Measurements from ENCODE around the gene CUL4A.

CUL4A gene

DNA sequence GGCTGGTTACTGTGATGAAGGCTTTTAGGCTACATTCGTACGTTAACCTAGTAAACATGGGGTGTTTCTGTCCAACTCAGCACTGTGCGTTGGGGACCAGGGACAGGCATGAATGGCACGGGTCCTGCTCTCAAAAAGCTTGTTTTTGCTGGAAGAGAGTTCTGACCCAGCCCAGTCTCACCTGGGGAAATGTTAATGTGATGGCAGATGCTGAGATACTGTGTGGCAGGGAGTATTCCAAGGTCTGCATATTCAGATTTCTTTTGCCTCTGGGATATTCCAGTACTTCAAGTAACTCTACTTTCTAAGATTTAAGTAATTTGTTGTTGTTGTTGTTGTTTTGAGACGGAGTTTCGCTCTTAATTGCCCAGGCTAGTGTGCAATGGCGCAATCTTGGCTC lies 13.7 kb downstream of the CUL4A start (continued):
- TF ChIP-seq, protein P1, sequence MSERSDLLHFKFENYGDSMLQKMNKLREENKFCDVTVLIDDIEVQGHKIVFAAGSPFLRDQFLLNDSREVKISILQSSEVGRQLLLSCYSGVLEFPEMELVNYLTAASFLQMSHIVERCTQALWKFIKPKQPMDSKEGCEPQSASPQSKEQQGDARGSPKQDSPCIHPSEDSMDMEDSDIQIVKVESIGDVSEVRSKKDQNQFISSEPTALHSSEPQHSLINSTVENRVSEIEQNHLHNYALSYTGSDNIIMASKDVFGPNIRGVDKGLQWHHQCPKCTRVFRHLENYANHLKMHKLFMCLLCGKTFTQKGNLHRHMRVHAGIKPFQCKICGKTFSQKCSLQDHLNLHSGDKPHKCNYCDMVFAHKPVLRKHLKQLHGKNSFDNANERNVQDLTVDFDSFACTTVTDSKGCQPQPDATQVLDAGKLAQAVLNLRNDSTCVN (tag by site-specific recombination; optimal IDR thresholded peaks at IDR 0.05) = no peak
- no peak for TF ChIP-seq ZNF335 (tag by site-specific recombination; conservative IDR thresholded peaks at IDR 0.05)
- TF ChIP-seq WT1 (tag by site-specific recombination; IDR thresholded peaks at IDR 0.05) = no peak
- TF ChIP-seq ZNF132 (tag by site-specific recombination; IDR thresholded peaks at IDR 0.05; ENCODE audit: borderline replicate concordance) = no peak
- TF ChIP-seq ZNF600 (tag by site-specific recombination; IDR thresholded peaks at IDR 0.05) = no peak
- no peak for TF ChIP-seq ZNF76 (tag by site-specific recombination; IDR thresholded peaks at IDR 0.05; ENCODE audit: borderline replicate concordance, low read depth)
- TF ChIP-seq ZNF114 (tag by site-specific recombination; IDR thresholded peaks at IDR 0.05) = no peak
- no peak for TF ChIP-seq KLF1 (tag by site-specific recombination; IDR thresholded peaks at IDR 0.05)
- TF ChIP-seq IKZF3 (tag by site-specific recombination; IDR thresholded peaks at IDR 0.05) = no peak
- TF ChIP-seq, protein P2, sequence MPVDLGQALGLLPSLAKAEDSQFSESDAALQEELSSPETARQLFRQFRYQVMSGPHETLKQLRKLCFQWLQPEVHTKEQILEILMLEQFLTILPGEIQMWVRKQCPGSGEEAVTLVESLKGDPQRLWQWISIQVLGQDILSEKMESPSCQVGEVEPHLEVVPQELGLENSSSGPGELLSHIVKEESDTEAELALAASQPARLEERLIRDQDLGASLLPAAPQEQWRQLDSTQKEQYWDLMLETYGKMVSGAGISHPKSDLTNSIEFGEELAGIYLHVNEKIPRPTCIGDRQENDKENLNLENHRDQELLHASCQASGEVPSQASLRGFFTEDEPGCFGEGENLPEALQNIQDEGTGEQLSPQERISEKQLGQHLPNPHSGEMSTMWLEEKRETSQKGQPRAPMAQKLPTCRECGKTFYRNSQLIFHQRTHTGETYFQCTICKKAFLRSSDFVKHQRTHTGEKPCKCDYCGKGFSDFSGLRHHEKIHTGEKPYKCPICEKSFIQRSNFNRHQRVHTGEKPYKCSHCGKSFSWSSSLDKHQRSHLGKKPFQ (tag by site-specific recombination; IDR thresholded peaks at IDR 0.05) = no peak
- TF ChIP-seq, protein P3, sequence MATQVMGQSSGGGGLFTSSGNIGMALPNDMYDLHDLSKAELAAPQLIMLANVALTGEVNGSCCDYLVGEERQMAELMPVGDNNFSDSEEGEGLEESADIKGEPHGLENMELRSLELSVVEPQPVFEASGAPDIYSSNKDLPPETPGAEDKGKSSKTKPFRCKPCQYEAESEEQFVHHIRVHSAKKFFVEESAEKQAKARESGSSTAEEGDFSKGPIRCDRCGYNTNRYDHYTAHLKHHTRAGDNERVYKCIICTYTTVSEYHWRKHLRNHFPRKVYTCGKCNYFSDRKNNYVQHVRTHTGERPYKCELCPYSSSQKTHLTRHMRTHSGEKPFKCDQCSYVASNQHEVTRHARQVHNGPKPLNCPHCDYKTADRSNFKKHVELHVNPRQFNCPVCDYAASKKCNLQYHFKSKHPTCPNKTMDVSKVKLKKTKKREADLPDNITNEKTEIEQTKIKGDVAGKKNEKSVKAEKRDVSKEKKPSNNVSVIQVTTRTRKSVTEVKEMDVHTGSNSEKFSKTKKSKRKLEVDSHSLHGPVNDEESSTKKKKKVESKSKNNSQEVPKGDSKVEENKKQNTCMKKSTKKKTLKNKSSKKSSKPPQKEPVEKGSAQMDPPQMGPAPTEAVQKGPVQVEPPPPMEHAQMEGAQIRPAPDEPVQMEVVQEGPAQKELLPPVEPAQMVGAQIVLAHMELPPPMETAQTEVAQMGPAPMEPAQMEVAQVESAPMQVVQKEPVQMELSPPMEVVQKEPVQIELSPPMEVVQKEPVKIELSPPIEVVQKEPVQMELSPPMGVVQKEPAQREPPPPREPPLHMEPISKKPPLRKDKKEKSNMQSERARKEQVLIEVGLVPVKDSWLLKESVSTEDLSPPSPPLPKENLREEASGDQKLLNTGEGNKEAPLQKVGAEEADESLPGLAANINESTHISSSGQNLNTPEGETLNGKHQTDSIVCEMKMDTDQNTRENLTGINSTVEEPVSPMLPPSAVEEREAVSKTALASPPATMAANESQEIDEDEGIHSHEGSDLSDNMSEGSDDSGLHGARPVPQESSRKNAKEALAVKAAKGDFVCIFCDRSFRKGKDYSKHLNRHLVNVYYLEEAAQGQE (tag by site-specific recombination; IDR thresholded peaks at IDR 0.05) = no peak
- no peak for TF ChIP-seq ZNF324 (tag by site-specific recombination; IDR thresholded peaks at IDR 0.05)
- TF ChIP-seq ZNF776 (tag by site-specific recombination; IDR thresholded peaks at IDR 0.05; ENCODE audit: borderline replicate concordance) = no peak
- TF ChIP-seq ZNF555 (tag by site-specific recombination; conservative IDR thresholded peaks at IDR 0.05) = no peak
- TF ChIP-seq, protein P4, sequence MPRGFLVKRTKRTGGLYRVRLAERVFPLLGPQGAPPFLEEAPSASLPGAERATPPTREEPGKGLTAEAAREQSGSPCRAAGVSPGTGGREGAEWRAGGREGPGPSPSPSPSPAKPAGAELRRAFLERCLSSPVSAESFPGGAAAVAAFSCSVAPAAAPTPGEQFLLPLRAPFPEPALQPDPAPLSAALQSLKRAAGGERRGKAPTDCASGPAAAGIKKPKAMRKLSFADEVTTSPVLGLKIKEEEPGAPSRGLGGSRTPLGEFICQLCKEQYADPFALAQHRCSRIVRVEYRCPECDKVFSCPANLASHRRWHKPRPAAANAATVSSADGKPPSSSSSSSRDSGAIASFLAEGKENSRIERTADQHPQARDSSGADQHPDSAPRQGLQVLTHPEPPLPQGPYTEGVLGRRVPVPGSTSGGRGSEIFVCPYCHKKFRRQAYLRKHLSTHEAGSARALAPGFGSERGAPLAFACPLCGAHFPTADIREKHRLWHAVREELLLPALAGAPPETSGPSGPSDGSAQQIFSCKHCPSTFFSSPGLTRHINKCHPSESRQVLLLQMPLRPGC (tag by site-specific recombination; IDR thresholded peaks at IDR 0.05) = no peak

DNA sequence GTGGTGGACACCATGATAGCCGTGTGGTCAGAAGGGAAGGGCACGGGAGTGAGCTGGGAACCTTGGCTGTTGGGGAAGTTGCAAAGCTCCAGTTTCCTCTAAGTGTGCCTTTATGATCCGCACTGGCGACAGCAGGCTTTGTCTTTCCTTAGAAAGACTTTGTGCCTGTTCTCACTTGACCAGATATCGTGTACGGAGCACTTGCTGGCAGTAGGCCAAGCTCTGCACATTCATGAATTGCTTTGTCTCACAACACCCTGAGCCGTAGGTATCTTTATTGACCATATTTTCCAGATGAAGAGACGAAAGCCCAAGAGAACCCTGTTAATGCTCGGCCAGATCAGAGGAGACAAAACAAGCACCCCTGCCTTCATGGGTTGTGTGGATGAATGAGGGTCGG lies 15.1 kb downstream of the CUL4A start:
- ChIA-PET POLR2A (no interaction called here), CTCF (interaction anchor here (0.6 kb wide), 1 partner anchor 608 kb away, joined by 3 read pairs; no protein-coding TSS in a partner anchor)
- H3K36me3 ChIP-seq (ENCODE audit: control insufficient read depth in 2 of 2, insufficient read depth in 1 of 2, low read length in 2 of 2) = peaks cover 0 to 82% of the 10 kb centered on the region in 2 experiments; a peak in 2 of 3 replicates
- TF ChIP-seq, protein P5, sequence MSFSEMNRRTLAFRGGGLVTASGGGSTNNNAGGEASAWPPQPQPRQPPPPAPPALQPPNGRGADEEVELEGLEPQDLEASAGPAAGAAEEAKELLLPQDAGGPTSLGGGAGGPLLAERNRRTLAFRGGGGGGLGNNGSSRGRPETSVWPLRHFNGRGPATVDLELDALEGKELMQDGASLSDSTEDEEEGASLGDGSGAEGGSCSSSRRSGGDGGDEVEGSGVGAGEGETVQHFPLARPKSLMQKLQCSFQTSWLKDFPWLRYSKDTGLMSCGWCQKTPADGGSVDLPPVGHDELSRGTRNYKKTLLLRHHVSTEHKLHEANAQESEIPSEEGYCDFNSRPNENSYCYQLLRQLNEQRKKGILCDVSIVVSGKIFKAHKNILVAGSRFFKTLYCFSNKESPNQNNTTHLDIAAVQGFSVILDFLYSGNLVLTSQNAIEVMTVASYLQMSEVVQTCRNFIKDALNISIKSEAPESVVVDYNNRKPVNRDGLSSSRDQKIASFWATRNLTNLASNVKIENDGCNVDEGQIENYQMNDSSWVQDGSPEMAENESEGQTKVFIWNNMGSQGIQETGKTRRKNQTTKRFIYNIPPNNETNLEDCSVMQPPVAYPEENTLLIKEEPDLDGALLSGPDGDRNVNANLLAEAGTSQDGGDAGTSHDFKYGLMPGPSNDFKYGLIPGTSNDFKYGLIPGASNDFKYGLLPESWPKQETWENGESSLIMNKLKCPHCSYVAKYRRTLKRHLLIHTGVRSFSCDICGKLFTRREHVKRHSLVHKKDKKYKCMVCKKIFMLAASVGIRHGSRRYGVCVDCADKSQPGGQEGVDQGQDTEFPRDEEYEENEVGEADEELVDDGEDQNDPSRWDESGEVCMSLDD (tag by site-specific recombination; IDR thresholded peaks at IDR 0.05) = no peak
- TF ChIP-seq, protein P6, sequence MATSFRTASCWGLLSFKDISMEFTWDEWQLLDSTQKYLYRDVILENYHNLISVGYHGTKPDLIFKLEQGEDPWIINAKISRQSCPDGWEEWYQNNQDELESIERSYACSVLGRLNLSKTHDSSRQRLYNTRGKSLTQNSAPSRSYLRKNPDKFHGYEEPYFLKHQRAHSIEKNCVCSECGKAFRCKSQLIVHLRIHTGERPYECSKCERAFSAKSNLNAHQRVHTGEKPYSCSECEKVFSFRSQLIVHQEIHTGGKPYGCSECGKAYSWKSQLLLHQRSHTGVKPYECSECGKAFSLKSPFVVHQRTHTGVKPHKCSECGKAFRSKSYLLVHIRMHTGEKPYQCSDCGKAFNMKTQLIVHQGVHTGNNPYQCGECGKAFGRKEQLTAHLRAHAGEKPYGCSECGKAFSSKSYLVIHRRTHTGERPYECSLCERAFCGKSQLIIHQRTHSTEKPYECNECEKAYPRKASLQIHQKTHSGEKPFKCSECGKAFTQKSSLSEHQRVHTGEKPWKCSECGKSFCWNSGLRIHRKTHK (tag by site-specific recombination; IDR thresholded peaks at IDR 0.05) = no peak
- no peak for TF ChIP-seq ZNF239 (tag by site-specific recombination; IDR thresholded peaks at IDR 0.05)
- no peak for TF ChIP-seq ZNF664 (tag by site-specific recombination; IDR thresholded peaks at IDR 0.05)
- TF ChIP-seq ZNF423 (tag by site-specific recombination; IDR thresholded peaks at IDR 0.05) = no peak
- TF ChIP-seq, protein P7, sequence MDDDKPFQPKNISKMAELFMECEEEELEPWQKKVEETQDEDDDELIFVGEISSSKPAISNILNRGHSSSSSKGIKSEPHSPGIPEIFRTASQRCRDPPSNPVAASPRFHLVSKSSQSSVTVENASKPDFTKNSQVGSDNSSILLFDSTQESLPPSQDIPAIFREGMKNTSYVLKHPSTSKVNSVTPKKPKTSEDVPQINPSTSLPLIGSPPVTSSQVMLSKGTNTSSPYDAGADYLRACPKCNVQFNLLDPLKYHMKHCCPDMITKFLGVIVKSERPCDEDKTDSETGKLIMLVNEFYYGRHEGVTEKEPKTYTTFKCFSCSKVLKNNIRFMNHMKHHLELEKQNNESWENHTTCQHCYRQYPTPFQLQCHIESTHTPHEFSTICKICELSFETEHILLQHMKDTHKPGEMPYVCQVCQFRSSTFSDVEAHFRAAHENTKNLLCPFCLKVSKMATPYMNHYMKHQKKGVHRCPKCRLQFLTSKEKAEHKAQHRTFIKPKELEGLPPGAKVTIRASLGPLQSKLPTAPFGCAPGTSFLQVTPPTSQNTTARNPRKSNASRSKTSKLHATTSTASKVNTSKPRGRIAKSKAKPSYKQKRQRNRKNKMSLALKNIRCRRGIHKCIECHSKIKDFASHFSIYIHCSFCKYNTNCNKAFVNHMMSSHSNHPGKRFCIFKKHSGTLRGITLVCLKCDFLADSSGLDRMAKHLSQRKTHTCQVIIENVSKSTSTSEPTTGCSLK (tag by site-specific recombination; IDR thresholded peaks at IDR 0.05) = no peak
- no peak for TF ChIP-seq ZEB2 (tag by site-specific recombination; IDR thresholded peaks at IDR 0.05)
- no peak for TF ChIP-seq ZNF544 (tag by site-specific recombination; IDR thresholded peaks at IDR 0.05)

More for the DNA sequence above, 15.1 kb downstream of the CUL4A start:
- Histone ChIP-seq H3K27ac (ENCODE audit: extremely low read depth, low read depth, low read length) (no peak overlapping the region), H3K4me1 (ENCODE audit: control insufficient read depth, insufficient read depth, low read length) (no peaks in the 10 kb centered on the region), H3K4me3 (ENCODE audit: low read depth, low read length) (no peak overlapping the region), H3K9me3 (ENCODE audit: control insufficient read depth, insufficient read depth, low read depth, low read length) (no peaks in the 10 kb centered on the region)
